ENCODE results near the gene RARRES1.

DNA sequence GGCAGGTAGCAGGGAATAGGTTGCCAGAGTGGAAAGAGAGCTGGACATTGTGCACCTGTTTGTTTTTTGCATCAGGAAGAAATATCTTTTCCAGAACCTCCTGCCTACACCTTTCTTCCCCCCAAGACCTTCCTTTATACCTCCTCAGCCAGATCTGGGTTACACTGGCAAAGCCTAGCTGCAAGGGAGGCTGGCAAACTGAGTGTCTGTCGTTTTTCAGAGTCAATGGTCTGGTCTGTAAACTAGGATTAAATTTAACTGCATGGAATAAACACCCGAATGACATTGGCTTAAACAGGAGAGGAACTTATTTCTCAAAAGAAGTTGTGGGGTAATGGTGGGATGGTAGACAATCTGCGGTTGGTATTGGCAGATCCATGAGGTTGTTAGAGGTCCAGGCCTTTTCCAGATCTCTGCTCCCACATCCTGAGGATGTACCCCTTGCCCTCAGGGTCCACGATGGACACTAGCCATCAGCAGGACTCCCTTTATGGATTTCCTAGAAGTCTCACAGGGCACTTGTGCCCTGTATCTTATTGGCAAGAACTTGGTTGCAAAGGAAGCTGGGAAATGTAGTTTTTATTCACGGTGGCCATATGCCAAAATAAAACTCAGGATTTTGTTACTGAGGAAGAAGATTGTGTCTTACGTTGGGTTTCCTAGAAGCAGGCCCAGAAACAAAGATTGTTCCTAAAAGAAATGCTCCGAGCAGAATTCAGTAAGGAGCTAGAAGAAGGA, 3.2 kb upstream of the RARRES1 start:
- no peak for TF ChIP-seq SIN3A (IDR thresholded peaks at IDR 0.05; ENCODE audit: borderline replicate concordance, insufficient read depth, low read depth, low read length)
- no peak for TF ChIP-seq CTCF (IDR thresholded peaks at IDR 0.05)
- TF ChIP-seq POLR2AphosphoS5 (IDR thresholded peaks at IDR 0.05; ENCODE audit: low read depth, low read length), result no peak
- no peak for TF ChIP-seq REST (IDR thresholded peaks at IDR 0.05; ENCODE audit: insufficient read depth in 1 of 2, low read depth in 2 of 2, low read length in 1 of 2)
